GM13977 (cell line): Measurements from ENCODE around the gene DENND2C.

Source experiments
- DNase-seq: peaks from one replicate; pipeline ENCODE4 v3.0.0; 2012; ENCODE audit warnings: low spot score
- in situ Hi-C: fragments of 300-500 bp; cut with MboI; formaldehyde crosslinking; loops from one replicate; pipeline ENCODE4 v1.12.0; 2022; ENCODE audit warnings: low sequenced_read_pairs, low pct_unique_long_range_greater_than_20kb, mixed read lengths, inconsistent platforms; ENCODE audit not compliant: unreplicated experiment
- TF ChIP-seq, protein P1 (sequence below): IDR thresholded peaks from 2 replicates; pipeline ENCODE4 v1.5.1; 2012; ENCODE audit warnings: mild to moderate bottlenecking, control low read depth; ENCODE audit not compliant: insufficient read depth; ENCODE audit errors: extremely low read depth, missing control alignments

The DENND2C gene, protein sequence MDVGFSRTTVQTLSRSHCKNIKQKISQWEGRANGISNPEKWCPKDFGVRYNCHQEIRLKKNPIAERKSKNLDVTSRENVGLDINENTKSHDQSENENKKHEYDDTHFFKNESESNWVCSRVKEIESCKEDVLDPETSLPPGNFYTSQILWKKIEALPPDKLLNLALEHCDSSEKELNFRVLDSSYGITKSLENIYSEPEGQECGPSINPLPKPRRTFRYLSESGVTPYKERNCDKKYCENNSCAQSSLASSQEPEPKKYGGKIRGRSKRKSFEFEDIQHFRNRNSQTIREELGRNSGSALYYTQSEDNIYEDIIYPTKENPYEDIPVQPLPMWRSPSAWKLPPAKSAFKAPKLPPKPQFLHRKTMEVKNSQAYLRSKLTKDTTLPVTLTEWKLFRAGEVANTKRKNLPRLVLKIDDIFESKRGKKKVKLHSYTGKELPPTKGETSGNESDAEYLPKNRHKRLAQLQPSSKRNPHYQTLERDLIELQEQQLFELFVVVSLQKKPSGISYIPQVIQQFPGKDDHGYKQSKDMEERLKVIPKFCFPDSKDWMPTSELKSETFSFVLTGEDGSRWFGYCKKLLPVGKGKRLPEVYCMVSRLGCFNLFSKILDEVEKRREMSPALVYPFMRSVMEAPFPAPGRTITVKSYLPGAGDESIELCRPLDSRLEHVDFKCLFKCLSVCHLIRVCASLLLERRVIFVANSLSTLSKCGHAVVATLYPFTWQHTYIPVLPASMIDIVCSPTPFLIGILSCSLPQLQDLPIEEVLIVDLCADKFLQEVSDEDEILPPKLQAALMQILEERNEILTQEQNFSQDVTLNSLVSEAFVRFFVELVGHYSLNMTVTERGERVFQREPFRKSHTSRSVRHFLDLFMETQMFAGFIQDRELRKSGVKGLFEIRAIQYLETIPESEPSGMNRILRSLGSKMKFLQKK

DNA sequence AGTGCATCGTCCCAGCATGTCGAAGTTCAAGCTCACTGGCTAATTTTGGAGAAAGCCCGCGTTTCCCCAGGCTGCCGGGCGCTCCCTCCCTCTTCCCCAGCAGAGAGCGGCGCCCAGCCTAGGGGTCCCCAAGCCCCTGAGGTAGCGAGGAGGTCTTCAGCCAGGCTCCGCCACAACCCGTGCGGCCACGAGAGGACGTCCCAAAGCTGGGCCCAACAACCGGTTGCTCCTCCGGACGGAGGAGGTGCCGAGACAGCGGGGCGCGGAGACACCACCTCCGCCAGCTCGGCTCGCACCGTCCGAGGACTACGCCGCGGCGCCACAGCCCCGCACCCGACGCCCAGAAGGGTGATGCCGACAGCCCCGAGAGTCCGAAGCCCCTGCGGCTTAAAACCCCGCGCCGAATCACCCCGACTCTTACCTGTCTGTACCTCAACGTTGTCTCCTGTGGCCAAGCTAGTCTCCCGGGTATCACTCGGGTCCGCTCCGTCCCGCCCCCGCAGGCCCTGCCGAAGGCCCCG lies at the start of gene DENND2C:
Gene DENND2C, minus strand, starts transcription at position 488 of the 521 bp plus-strand sequence. CDS start 44,065 bp downstream, outside the sequence.
- no peak for DNase-seq

DNA sequence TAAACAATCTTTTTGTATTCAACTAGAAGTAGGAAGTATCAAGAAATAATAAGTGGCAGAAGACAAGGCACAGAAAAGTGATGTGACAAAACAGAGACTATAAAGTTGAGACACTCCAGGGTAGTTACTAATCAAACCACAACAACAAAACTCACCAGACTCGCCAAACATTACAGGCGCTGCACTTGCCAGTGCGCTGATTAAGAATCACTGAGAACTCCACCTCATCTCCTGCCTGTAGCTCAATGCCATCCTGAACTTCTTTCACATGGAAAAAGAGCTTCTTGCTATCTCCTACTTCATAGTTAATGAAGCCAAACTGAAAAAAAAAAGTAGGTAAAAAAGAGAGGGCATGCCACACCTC lies 49.6 kb upstream of the DENND2C start:
- no peak for DNase-seq
- in situ Hi-C loops, result no loop called here
- TF ChIP-seq, protein P1, sequence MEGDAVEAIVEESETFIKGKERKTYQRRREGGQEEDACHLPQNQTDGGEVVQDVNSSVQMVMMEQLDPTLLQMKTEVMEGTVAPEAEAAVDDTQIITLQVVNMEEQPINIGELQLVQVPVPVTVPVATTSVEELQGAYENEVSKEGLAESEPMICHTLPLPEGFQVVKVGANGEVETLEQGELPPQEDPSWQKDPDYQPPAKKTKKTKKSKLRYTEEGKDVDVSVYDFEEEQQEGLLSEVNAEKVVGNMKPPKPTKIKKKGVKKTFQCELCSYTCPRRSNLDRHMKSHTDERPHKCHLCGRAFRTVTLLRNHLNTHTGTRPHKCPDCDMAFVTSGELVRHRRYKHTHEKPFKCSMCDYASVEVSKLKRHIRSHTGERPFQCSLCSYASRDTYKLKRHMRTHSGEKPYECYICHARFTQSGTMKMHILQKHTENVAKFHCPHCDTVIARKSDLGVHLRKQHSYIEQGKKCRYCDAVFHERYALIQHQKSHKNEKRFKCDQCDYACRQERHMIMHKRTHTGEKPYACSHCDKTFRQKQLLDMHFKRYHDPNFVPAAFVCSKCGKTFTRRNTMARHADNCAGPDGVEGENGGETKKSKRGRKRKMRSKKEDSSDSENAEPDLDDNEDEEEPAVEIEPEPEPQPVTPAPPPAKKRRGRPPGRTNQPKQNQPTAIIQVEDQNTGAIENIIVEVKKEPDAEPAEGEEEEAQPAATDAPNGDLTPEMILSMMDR, result no peak

More for the DNA sequence above, at the start of gene DENND2C:
- in situ Hi-C loops, result no loop called here
- TF ChIP-seq, protein P1, result peak; percentile 37

DNA sequence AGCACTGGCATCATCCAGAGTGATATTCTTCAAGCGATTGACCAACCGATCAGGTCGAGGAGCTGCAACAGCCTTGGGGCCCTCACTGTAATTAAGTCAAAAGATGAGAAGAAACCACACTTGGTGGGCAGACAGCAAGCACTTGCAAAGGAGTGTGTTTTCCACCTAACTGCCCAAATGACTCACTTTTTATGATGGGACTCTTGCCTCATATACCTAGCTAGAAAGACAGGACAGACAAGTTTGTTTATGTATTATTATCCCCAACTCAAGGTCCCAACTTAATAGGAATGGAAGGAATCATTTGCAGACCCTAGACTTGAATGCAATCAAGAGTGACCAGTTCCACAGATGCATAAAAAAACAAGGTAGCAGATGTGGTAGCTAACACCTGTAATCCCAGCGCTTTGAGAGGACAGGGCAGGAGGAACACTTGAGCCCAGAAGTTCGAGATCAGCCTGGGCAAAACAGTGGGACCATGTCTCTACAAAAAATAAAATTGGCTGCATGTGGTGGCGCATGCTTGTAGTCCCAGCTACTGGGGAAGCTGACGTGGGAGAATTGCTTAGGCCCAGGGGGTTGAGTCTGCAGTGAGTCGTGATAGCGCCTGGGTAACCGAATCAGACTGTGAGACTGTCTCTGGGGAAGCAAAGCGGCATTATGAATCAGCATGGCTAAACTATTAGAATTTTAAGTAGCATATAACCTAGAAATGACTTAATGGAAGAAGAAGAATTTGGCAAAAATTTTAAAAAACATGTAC lies 49.0 kb upstream of the DENND2C start:
- TF ChIP-seq, protein P1, result no peak
- no peak for DNase-seq
- in situ Hi-C loops, result no loop called here

DNA sequence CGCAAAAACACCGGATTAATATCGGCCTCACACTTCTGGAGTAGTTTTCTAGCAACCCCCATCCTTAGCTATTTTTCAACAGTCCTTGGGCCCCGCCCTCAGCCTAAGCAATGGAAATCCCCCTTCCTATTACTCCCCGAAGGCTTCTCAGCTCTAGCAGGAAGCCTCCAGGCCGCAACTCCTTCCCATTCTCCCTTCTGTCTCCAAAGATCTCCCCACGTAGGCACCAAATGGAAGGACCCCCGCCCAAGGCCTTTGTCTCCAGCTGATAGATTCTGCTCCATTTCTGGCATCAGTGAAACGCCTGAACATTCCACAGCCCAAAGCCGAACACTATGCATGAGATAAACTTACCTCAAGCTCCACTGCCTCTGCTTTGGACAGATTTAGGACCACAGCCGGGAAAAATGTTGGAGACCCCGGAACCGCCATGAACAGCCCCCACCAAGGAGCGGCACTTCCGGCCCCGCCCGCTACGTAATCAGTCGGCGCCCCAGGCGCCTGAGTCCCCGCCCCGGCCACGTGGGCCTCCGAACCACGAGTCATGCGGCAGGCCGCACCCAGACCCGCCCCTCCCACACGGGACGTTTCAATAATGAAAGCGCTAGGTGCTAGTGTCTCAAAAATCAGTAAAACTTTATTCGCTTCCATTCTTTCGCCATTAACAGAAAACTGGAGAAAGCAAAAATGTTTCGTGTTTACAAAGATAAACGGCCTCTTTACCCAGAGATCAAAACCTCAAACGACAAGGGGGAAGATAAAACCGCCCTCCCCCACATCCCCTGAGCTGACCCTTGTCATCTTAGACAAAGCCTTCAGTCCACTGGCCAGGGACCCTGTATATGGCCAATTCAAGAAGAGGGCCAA lies 46.7 kb upstream of the DENND2C start, which contains the start of gene NRAS:
Gene NRAS, minus strand, starts transcription at position 468 of the 867 bp plus-strand sequence. CDS start 611 bp downstream, outside the sequence.
- peak; percentile 89 for DNase-seq
- in situ Hi-C loops, result no loop called here
- TF ChIP-seq, protein P1, result no peak

DNA sequence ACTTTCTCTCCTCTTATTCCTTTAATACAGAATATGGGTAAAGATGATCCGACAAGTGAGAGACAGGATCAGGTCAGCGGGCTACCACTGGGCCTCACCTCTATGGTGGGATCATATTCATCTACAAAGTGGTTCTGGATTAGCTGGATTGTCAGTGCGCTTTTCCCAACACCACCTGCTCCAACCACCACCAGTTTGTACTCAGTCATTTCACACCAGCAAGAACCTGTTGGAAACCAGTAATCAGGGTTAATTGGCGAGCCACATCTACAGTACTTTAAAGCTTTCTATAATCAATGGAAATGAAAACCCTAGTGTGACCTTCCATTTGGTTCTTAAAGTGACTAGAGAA lies 46.1 kb upstream of the DENND2C start:
- in situ Hi-C loops, result no loop called here
- TF ChIP-seq, protein P1, result no peak
- no peak for DNase-seq
